Measurements from ENCODE around the gene CFAP299.

GRCh38 chr4:80926891-80927290 lies 591.4 kb downstream of the CFAP299 start:
- TF ChIP-seq POLR2AphosphoS5 (IDR thresholded peaks at IDR 0.05; ENCODE audit: low read depth, low read length) (no peak), POLR2A (IDR thresholded peaks at IDR 0.05; ENCODE audit: low read depth, low read length) (no peak), TAF1 (IDR thresholded peaks at IDR 0.05; ENCODE audit: low read depth, low read length) (no peak), POU2F2 (IDR thresholded peaks at IDR 0.05; ENCODE audit: low read depth, low read length) (no peak), SPI1 (IDR thresholded peaks at IDR 0.05; ENCODE audit: low read depth, low read length) (no peak), PAX5 (IDR thresholded peaks at IDR 0.05; ENCODE audit: insufficient read depth, low read length, severe bottlenecking) (no peak)

Measured in GM12891 (cell line).